HG02840 (cell line): ENCODE data around the gene NIM1K.
"Not testable (repeated sequence)": the region's sequence is repeated elsewhere in the genome, so short reads cannot be mapped to it uniquely, and the experiment has no call there.

ENCODE experiments used
- ATAC-seq: cut with Tn5 transposase; IDR thresholded peaks from one replicate; pipeline ENCODE4 v1.9.1; 2021; ENCODE audit warnings: mild to moderate bottlenecking, moderate library complexity, moderate number of reproducible peaks; ENCODE audit not compliant: unreplicated experiment, low FRiP score

Gene NIM1K

GRCh38 chr5:43225649-43226245, 33.7 kb downstream of the NIM1K start:
- ATAC-seq, result no peak

- no peak for ATAC-seq
Measured at GRCh38 chr5:43227655-43228054, 35.6 kb downstream of the NIM1K start.

GRCh38 chr5:43230707-43231106, 38.7 kb downstream of the NIM1K start:
- no peak for ATAC-seq

DNA sequence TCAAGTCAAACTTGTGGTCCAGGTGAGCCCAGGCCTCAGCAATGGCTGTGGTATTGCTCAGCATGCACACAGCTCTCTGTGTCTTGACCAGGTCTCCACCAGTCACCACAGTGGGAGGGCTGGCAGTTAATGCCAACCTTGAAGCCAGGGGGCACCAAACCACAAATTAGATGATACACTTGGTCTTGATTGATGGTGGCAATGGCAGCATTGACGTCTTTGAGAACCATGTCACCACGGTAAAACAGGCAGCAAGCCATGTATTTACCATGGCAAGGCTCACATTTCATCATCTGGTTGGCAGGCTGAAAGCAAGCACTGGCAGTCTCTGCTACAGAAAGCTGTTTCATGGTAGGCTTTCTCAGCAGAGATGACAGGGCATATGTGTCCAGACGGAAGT, 40.0 kb downstream of the NIM1K start:
- no peak for ATAC-seq

DNA sequence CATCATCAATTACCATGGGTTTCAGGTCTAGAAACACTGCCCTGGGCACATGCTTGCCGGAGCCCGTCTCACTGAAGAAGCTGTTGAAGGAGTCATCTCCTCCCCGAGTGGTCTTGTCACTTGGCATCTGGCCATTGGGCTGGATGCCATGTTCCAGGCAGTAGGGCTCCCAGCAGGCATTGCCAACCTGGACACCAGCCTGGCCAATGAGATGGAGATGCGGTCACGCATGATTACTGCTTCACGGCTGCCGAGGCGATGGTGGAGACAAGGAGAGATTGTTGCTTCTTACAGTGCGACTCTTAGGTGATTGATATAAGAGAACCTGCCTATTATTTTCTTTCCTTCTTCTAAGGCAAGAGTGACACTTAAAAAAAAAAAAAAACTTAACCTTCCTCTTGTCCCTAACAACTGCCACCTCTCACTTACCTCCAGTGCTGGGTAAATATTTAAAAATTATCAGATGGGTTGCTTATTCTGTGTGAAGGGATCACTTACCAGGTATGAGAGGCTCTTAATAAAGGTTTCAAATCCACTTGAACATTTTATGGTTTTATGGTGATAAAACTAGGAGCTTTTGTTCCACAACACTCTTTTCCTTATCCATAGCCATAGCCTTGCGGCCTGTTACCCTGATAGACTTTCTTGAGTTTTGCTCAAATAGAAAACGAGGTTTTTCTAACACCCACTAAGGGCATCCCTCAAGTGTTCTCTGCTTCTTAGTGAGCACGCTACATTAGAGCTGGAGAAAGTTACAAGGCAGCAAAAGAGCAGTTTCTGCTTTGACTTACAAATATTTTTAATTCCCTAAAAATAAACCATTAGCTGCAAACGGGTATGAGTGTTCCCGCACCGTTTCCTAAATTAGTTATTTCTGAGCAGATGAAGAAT, 41.2 kb downstream of the NIM1K start:
- no peak for ATAC-seq

DNA sequence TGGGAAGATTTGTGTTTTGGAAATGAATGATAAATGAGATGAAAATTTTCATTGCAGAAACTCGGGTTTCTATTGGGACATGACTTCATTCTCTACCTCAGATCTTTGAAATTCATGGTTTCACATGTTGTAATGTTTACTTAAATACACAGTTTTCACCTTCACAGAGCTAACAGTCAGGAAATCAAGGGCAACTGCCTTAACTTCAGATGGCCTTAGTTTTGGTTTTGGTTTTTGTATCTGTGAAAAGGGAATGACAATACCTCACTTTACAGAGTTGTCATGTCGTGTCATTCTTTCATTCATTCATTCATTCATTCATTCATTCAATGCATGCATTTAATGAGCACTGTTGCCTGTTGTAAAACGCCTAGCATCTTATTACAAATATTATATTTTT, 41.9 kb downstream of the NIM1K start:
- peak; percentile 56 for ATAC-seq

DNA sequence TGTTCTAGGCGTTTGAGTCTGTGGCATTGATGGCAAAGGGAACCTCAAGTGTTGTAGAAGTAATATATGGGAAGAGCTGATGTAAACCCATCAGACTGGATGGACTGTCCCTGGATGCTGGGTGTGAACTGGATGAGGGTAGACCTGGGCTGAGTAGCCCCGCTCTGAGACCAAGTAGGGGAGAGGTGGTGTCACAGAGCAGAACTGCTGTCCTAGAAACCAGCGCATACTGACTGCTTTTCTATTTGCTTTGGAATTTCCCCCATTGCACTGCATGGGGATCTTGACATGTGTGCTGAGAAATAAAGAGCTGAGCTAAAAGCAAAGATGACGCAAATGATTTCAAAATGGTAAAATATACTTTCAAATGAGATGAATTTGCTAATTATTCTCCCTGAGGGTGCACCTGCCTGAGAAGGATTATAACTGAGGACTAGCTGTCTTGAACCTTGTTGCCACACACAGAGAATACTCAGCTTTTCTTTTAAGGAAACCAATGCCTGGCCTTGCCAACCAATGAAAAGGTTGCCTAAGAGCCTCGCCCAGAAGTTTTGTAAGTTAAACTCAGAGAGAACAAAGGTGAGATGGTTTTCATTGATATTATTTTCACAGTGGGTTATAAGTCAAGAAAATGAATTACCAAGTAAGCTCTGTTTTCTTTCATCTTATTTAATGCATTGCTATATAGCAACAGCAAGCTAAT, 44.8 kb downstream of the NIM1K start:
- ATAC-seq, result no peak

- ATAC-seq, result no peak
Measured at GRCh38 chr5:43242196-43242595, 50.2 kb downstream of the NIM1K start.

- ATAC-seq, result no peak
Measured at GRCh38 chr5:43243270-43243669, 51.2 kb downstream of the NIM1K start.

DNA sequence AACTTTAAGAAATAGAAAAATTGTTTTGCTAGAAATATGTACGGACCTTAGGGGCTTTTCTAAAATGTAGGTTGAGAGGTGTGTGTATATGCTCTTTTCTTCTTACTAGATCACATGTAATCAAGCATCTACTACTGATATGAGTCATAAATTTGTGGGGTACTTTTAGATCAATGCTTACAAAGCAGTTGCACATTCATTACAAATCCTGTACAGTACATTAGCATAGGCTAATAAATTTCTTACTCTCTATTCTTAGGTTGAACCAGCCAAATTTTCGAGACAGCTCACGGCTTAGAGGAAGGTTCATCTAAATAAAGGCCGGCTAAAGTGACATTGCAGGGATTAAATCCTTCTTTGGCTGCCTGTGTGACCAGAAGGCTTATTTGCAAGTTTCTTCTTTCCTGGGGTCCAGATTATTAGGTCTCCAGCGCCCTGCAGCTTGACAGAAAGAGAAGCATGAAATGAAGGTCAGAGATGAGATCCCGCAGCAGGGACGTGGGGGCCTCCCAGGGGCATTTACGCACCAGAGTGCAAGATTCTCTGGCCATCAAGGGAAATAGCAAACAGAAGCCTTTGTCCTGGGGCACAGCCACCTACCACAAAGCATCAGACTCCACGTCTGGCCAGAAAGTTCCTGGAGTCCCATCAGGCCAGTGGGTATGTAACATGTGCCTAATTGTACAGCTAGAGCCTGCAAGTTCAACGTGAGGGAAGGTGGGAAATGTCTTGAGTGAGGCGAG, 53.0 kb downstream of the NIM1K start:
- ATAC-seq, result no peak

DNA sequence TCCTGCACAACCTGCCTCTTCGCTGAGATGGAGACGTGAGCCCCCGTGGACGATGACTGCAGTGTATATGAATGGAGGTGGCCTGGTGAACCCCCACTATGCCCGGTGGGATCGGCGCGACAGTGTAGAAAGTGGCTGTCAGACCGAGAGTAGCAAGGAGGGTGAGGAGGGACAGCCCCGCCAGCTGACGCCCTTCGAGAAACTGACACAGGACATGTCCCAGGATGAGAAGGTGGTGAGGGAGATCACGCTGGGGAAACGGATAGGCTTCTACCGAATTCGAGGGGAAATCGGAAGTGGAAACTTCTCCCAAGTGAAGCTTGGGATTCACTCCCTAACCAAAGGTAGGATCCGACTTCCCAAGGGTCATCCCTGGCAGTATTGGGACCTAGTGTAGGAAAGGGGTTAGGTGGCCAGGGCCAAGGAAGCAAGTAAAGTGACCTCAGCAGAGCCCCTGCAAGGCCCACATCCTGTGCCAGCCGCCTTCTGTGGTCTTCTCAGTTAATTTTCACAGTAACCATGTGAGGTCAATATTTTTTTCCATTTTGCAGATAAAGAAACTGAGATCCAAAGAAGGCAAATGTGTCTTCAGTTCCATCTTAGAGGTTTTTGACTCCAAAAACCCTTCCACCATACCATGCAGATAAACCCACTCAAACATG, 53.8 kb downstream of the NIM1K start:
- no peak for ATAC-seq

DNA sequence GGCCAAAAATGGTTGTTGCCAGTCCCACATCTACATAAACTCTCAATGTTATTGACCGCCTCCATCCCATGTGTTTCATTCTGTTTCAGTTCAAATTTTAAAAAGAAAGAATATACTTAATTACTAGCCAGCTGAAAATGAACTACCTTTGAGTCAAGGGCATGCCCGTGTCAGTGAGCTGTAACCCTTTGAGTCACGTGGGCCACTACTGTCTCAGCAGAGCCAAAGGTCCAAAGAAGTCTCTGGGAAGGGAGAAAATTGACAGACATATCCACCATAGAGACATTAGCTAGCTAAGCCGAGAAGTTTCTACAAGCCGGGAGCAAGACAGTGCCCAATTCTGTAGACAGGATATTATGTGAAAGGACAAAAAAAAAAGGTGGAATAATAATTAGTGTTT, 59.7 kb downstream of the NIM1K start:
- no peak for ATAC-seq

GRCh38 chr5:43255704-43256103, 63.7 kb downstream of the NIM1K start:
- no peak for ATAC-seq

- no peak for ATAC-seq
Measured at GRCh38 chr5:43256261-43256966, 64.4 kb downstream of the NIM1K start.

GRCh38 chr5:43258116-43258515, 66.1 kb downstream of the NIM1K start:
- no peak for ATAC-seq

DNA sequence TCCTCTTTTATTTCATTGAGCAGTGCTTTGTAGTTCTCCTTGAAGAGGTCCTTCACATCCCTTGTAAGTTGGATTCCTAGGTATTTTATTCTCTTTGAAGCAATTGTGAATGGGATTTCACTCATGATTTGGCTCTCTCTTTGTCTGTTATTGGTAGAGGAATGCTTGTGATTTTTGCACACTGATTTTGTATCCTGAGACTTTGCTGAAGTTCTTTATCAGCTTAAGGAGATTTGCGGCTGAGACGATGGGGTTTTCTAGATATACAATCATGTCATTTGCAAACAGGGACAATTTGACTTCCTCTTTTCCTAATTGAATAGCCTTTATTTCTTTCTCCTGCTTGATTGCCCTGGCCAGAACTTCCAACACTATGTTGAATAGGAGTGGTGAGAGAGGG, 70.2 kb downstream of the NIM1K start:
- not testable (repeated sequence) for ATAC-seq

DNA sequence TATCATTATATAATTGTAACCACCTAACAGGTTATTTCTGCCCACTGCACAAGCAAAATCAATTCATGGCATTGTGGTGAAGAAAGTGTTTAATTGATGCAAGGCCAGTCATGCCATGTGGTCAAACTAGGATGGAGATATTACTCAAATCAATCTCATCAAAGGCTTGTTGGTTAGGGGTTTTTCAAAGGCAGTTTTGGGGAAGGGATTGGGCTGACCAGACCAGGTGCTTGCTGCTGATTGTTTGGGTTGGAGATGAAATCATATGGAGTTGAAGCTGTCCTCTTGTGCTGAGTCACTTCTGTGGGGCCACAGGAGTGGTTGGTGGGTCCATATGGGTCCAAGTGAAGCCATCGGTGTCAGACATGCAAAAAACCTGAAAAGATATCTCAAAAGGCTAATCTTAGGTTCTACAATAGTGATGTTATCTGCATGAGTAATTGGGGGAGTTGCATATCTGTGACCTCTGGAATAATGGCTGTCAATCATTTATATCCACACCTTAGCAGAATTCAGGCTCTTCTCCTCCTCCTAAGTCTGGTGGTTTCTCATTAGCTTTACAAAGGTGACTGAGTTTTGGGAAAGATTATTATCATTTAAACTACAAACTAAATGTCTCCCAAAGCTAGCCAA, 76.3 kb downstream of the NIM1K start:
- peak; percentile 74 for ATAC-seq

DNA sequence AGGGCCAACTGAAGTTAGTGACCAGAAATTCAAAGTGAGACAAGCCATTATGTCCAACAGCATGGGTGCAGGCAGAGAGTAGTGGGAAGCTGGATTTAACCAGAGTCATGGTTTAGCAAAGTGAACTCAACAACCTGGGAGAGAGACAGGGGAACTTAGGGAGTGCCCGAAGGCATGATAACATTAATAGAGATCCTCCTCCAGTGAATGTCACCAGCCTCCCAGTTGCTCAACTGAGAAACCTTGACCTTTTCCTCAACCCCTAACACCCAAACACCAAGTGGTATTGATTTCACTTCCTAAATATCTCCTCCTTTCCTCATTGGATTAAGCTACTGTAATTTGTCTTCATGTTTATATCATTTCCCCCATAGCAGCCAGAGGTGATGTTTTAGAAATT, 78.6 kb downstream of the NIM1K start:
- no peak for ATAC-seq

- no peak for ATAC-seq
Measured at GRCh38 chr5:43273552-43273951, 81.5 kb downstream of the NIM1K start.
